Gastroesophageal sphincter (tissue), 4 donors: ENCODE measurements around the gene SCAANT1. TPM values are rescaled to one million over a fixed set of nuclear protein-coding genes. Genes with fewer than 3 reads are reported as not detected.

ENCODE experiments used
- ATAC-seq: fragments of 150-250 bp; one replicate; pipeline ENCODE4 v1.9.1; 2016; ENCODE audit warnings: mild to moderate bottlenecking, moderate library complexity
- H3K27ac ChIP-seq, 4 donors: fragments of 200-600 bp; sonication (generic) in 3 of 4; 1 replicate in 3 of 4; 2 replicates in 1 of 4; pipeline ENCODE4 v1.5.1; 2016 to 2019
- H3K27me3 ChIP-seq: fragments of 200-600 bp; sonication (generic); one replicate; pipeline ENCODE4 v1.5.1; 2019
- H3K36me3 ChIP-seq, 2 donors: fragments of 200-600 bp; sonication (generic); one replicate each; pipeline ENCODE4 v1.5.1; 2019; ENCODE audit warnings: control low read depth in 1 of 2
- H3K4me1 ChIP-seq, 3 donors: fragments of 200-600 bp; sonication (generic); 1 replicate in 2 of 3; 2 replicates in 1 of 3; pipeline ENCODE4 v1.5.1; 2016 to 2019; ENCODE audit warnings: control low read depth in 2 of 3
- H3K4me3 ChIP-seq, 2 donors: fragments of 200-600 bp; sonication (generic); one replicate each; pipeline ENCODE4 v1.5.1; 2019; ENCODE audit warnings: mild to moderate bottlenecking in 1 of 2, moderate library complexity in 1 of 2
- H3K9me3 ChIP-seq, 3 donors: fragments of 200-600 bp; sonication (generic); one replicate each; pipeline ENCODE4 v1.5.1; 2017 to 2019; ENCODE audit warnings: control low read depth in 2 of 3
- EP300 ChIP-seq: sonication (generic); formaldehyde crosslinking; IDR thresholded peaks from one replicate; pipeline ENCODE4 v1.6.1; 2017; ENCODE audit warnings: antibody characterized with exemption, mild to moderate bottlenecking
- POLR2A ChIP-seq, 2 donors: fragments of 450-650 bp; IDR thresholded peaks; one replicate each; pipeline ENCODE4 v1.6.1; 2017; ENCODE audit warnings: antibody characterized with exemption in 2 of 2, mild to moderate bottlenecking in 2 of 2, moderate library complexity in 1 of 2
- POLR2AphosphoS5 ChIP-seq: sonication (generic); formaldehyde crosslinking; IDR thresholded peaks from one replicate; pipeline ENCODE4 v1.6.1; 2017; ENCODE audit warnings: antibody characterized with exemption
- WGBS, 2 donors: methylation state at CpG; one replicate each; pipeline ENCODE4 v1.1.5; 2018; ENCODE audit warnings: low coverage in 1 of 2; 5-methylcytosine and 5-hydroxymethylcytosine counted together
- total RNA-seq, 4 donors: library from RNA; depleted of rRNA; stranded (reverse); fragments of >200 nt; gene quantifications; one replicate each; pipeline ENCODE4 v1.1.0, GENCODE V29; 2016
- TF ChIP-seq, protein P1 (sequence below), 4 experiments: fragments of 200-600 bp in 2 of 4; fragments of 450-650 bp in 2 of 4; sonication (generic) in 1 of 4; IDR thresholded peaks; one replicate each; pipeline ENCODE4 v1.5.1; 2017 to 2019; ENCODE audit warnings: antibody characterized with exemption in 4 of 4, mild to moderate bottlenecking in 2 of 4, moderate library complexity in 2 of 4

SCAANT1 gene
- total RNA-seq, 4 donors from 2014 or later, result not detected

DNA sequence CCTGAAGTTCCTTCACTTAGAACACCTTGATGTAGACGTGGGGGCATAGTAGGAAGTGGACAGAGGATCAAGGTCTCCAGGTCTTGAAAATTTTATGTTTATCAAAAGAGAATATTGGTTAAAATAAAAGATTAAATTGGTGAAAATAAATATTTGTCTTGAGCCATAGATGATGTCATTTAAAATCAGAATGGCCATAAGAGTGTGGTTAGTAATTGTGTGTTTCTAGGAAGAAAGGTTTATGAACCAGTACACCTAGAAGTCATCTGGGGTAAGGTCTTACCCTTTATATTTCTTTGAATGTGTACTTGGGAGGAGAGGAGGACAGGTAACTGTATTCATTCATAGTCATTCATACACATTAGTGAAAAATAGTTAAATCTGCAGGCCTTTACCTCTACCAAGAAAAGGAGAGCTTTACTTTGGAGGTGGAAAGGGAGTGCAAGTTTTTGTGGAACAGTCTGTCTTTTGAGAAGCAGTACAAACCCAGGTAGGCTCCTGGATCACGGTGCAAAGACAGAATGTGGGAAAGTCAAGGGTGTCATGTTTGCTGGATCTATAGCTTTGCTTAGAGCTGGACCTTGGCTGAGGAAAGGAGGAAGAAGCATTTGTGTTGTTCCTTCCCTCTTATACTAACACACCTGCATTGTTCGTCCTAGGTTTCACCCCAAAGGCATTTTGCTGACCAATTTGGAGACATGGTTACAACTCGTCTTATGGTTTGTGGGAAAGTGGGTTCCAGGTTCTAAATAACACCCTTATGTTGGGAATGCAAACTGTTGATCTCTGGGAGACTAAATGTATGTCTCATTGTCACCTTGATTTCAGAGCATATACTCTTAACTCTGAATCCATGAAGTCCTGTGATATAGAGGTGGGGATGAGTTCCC lies 6.2 kb downstream of the SCAANT1 start:
- H3K36me3 ChIP-seq, result peaks cover 0 to 18% of the 10 kb centered on the region in 2 donors
- peaks cover 0 to 5% (median 0%) of the 10 kb centered on the region in 3 donors for H3K4me1 ChIP-seq
- TF ChIP-seq POLR2AphosphoS5 (no peak), POLR2A (IDR thresholded peaks at IDR 0.05) (no peak), EP300 (no peak)
- TF ChIP-seq, protein P1, sequence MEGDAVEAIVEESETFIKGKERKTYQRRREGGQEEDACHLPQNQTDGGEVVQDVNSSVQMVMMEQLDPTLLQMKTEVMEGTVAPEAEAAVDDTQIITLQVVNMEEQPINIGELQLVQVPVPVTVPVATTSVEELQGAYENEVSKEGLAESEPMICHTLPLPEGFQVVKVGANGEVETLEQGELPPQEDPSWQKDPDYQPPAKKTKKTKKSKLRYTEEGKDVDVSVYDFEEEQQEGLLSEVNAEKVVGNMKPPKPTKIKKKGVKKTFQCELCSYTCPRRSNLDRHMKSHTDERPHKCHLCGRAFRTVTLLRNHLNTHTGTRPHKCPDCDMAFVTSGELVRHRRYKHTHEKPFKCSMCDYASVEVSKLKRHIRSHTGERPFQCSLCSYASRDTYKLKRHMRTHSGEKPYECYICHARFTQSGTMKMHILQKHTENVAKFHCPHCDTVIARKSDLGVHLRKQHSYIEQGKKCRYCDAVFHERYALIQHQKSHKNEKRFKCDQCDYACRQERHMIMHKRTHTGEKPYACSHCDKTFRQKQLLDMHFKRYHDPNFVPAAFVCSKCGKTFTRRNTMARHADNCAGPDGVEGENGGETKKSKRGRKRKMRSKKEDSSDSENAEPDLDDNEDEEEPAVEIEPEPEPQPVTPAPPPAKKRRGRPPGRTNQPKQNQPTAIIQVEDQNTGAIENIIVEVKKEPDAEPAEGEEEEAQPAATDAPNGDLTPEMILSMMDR (IDR thresholded peaks at IDR 0.05), result no peak
- 80 to 90% methylated on average over 3 to 4 of the region's 4 CpGs for WGBS, 2 donors
- H3K9me3 ChIP-seq, result no peaks in the 10 kb centered on the region
- H3K27ac ChIP-seq, result no peak overlapping the region
- no peak overlapping the region for H3K4me3 ChIP-seq
- H3K27me3 ChIP-seq, result no peaks in the 10 kb centered on the region
- no peak for ATAC-seq

DNA sequence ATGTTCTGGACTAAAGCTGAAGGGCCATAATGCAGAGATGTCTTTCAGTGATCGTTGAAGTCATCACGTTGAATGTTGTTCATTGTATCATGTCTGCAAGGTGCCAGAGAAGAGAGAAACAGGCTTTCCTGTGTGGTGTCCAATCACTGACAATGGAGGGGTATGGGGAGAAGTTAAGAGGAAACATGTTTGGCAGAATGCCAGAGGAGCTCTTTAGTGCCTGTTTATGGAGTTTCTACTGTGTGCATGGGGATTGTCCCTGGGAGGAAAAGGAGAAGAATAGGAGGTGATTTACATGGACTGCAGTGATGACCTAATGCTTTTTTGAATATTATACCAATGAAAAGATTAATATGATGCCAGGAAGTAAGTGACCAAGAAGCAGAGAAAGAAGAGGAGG lies 11.7 kb downstream of the SCAANT1 start:
- H3K4me3 ChIP-seq, result no peak overlapping the region
- peaks cover 0 to 15% (median 4%) of the 10 kb centered on the region in 3 donors for H3K4me1 ChIP-seq
- TF ChIP-seq POLR2AphosphoS5 (no peak), EP300 (no peak), POLR2A (IDR thresholded peaks at IDR 0.05) (no peak)
- TF ChIP-seq, protein P1 (IDR thresholded peaks at IDR 0.05), result no peak
- WGBS, 2 donors, result 35% methylated on average over 2 of the region's 2 CpGs; no CpG with 5 or more reads in 1 of the 2 donors
- H3K27ac ChIP-seq, result no peak overlapping the region
- H3K36me3 ChIP-seq, result peaks cover 0 to 43% of the 10 kb centered on the region in 2 donors
- no peak for ATAC-seq
- no peaks in the 10 kb centered on the region for H3K27me3 ChIP-seq
- no peaks in the 10 kb centered on the region for H3K9me3 ChIP-seq

- TF ChIP-seq POLR2AphosphoS5 (no peak), EP300 (no peak), POLR2A (IDR thresholded peaks at IDR 0.05) (no peak)
- TF ChIP-seq, protein P1 (IDR thresholded peaks at IDR 0.05), result no peak
- H3K36me3 ChIP-seq, result peaks cover 0 to 38% of the 10 kb centered on the region in 2 donors
- no peaks in the 10 kb centered on the region for H3K27me3 ChIP-seq
- ATAC-seq, result no peak
- no peak overlapping the region for H3K4me3 ChIP-seq
- no peak overlapping the region for H3K27ac ChIP-seq
- H3K9me3 ChIP-seq, result no peaks in the 10 kb centered on the region
- 96 to 97% methylated on average over 4 to 5 of the region's 5 CpGs for WGBS, 2 donors
- H3K4me1 ChIP-seq, result peaks cover 0 to 19% (median 4%) of the 10 kb centered on the region in 3 donors
These were observed 12.2 kb downstream of the SCAANT1 start for GRCh38 chr3:63900010-63900409.

GRCh38 chr3:63896332-63897030 lies 15.7 kb downstream of the SCAANT1 start:
- Histone ChIP-seq H3K36me3 (peaks cover 0 to 31% of the 10 kb centered on the region in 2 donors), H3K4me3 (no peak overlapping the region), H3K27me3 (no peaks in the 10 kb centered on the region), H3K27ac (no peak overlapping the region), H3K4me1 (peaks cover 0 to 40% (median 4%) of the 10 kb centered on the region in 3 donors), H3K9me3 (no peaks in the 10 kb centered on the region)
- TF ChIP-seq POLR2AphosphoS5 (no peak), POLR2A (IDR thresholded peaks at IDR 0.05) (no peak), EP300 (no peak)
- TF ChIP-seq, protein P1 (IDR thresholded peaks at IDR 0.05), result no peak
- WGBS, 2 donors, result 88 to 100% methylated on average over 1 of the region's 1 CpG
- ATAC-seq, result no peak
